Renal cortex interstitium (tissue), 11 donors: Measurements from ENCODE around the gene PLCD1. TPM values are rescaled to one million over a fixed set of nuclear protein-coding genes. Genes with fewer than 3 reads are reported as not detected.
"Not testable (repeated sequence)": the region's sequence is repeated elsewhere in the genome, so short reads cannot be mapped to it uniquely, and the experiment has no call there.

Experiments
- DNase-seq, 11 donors: peaks; one replicate each; pipeline ENCODE4 v3.0.0-alpha.2; 2013; ENCODE audit warnings: low read depth in 9 of 11, low spot score in 4 of 11; ENCODE audit errors: extremely low read depth in 1 of 11
- polyA plus RNA-seq, 3 donors: library from polyadenylated mRNA; unstranded; fragments of 120-200 nt; gene quantifications; one replicate each; pipeline ENCODE4 v1.2.1, GENCODE V29; 2013; ENCODE audit not compliant: insufficient read length in 3 of 3

PLCD1 gene
- polyA plus RNA-seq, 3 donors, result 21.6 to 23.2 (median 21.9) TPM

DNA sequence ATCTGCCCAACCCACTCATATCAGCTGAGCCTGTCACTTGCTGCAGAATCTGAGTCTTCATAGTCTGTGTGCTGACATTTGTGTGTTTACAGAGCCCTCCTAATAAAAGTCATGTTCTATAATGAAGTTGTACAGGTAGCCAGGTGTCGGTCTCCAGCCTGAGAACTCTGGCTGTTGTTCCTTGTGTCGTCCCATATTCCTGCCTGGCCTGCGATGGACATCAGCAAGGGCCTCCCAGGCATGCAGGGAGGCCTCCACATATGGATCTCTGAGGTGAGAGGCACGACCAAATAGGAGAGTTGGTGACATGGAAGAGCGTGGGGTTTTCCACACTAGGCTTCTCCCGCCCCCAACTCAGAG, 36.0 kb downstream of the PLCD1 start:
- no peak for DNase-seq

DNA sequence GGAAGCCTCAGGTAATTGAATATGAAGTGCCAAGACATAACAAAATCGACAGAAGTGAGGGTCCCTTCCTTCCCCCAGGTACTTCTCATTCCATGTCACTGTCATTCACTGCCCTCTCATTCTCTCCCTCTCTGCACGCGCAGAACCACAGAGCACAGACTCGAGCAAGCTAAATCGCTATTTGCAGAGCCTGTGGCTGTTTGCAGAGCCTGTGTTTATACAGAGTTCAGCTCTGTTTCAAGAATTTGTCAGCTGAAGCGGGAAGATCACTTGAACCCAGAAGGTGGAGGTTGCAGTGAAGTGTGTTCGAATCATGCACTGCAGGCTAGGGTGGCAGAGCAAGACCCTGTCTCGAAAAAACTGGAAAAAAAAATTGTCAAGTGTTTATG, 36.4 kb downstream of the PLCD1 start:
- DNase-seq, result no peak

DNA sequence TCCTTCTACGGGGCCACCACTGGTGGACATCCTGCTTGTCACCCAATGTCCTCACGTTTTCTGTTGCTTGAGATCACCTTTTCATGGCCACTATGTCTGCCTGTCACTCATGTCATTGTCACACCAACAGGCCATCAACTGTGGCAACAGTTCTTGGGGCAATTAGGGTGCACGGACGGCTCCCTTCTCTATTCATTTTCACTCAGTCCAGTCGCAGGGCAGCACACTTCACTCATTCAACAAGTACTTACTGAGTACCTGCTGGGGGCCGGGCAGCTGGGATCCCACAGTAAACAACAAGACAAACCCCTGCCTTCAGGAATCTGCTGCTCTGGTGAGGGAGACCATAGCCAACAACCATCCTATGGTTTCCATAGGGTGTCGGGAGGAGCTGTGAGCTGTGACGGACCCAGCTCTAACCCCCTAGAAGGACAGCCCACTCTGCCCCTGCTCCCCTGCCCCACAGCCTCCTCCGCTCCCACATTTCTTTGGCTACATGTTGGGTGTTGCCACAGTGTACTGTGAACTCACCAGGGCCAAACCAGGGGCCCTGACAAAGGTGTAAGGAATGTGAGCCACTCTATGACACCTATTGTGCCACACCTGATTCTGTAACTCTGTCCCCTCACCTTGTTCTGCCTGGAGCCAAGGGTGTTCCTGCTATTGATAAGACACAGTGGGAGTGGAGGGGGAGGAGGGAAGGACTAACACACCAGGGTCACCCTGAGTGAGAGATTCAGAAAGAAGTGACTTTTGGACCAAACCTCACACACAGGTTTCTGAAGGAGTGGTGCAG, 37.0 kb downstream of the PLCD1 start:
- DNase-seq, result no peak

DNA sequence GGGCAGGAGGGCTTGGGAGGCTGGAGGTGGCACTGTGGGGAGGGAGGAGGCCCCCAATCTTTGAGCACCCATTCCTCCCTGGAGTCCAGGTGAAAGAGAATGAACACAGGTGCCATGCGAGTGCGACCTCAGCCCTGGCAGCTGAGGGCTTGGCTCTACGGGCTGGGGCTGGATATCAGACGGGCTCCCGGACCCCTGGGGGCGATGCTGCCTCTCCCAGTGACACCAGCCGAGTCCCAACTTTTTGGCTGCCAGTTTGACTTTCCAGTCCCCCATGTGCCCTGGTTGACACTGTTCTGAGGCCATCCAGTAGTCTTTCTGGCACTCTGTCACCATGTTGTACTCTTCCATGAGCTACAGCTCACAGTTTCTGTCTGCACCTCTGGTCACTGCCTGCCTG, 37.6 kb downstream of the PLCD1 start:
- no peak for DNase-seq

DNA sequence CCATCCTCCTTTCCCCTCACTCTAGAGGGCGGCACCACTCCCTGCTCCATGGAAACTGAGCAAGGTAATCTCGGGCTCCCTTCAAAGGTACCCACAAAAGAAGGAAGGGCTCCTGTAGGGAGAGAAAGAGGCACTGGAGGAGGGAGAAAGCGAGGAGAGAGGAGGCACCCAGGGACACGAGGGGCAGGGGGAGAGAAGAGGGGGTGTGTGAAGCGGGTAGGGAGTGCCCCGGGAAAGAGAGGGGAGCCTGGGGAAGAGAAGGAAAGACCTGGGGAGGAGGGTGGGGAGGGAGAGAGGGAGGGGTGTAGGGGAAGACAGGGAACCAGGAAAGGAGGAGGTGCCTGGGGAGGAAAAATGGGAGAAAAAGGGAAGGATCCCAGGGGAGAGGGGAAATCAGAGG, 38.3 kb downstream of the PLCD1 start:
- no peak for DNase-seq

DNA sequence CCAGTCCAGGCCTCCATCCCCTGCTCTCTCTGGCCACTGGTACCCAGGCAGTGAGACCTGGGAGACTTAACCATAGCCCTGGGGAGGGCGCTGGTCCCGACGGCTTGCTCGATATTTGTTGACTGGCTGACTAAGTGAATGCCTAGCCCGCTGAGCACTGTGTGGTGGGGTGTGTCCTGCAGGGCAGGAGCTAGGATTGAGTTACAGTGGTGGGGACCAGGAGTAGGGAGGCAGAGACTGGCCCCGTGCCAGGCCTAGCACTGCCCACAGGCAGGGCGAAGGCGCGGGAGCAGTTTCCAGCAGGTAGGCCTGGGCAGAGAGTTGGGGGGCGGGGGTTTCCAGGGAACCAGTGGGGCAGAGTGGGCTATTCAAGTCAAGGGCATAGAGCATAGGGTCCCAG, 38.9 kb downstream of the PLCD1 start, which contains the start of gene VILL:
Gene VILL (plus strand): TSS at position 260 of the 400 bp plus-strand sequence. CDS start 2,887 bp downstream, outside the sequence.
- peak in 4 of 11 donors; percentile 29 to 42 (median 37) for DNase-seq

DNA sequence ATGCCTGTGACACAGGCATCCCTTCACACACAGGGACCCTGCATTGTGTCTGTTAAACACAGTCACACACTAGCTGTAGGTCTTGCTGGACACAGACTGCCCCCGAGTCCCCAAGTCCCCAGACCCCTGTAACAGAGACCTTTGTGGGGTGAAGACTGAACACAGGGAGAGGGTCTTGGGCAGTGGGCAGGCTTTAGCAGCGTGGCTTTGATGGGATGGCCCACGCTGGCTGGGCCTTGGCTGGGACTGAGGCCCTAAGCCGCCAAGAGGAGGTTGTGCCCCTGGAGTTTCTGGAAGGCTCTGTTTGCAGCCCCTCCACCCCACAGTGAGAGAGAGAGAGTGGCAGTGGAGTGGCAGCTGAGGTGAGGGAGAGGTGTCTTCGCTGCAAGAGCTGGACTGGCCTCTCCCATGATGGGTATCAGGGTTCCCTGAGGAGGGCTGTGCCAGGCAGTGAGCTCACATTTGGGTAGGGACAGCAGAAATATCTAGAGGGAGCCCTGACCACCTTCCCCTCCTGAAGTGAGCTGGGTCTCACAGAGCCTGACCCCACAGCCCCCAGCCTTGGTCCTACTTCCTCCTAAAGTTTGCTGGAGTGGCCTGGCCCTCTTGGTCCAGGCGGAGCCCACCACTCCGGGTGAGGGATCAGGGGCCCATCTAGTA, 39.5 kb downstream of the PLCD1 start:
- no peak for DNase-seq

DNA sequence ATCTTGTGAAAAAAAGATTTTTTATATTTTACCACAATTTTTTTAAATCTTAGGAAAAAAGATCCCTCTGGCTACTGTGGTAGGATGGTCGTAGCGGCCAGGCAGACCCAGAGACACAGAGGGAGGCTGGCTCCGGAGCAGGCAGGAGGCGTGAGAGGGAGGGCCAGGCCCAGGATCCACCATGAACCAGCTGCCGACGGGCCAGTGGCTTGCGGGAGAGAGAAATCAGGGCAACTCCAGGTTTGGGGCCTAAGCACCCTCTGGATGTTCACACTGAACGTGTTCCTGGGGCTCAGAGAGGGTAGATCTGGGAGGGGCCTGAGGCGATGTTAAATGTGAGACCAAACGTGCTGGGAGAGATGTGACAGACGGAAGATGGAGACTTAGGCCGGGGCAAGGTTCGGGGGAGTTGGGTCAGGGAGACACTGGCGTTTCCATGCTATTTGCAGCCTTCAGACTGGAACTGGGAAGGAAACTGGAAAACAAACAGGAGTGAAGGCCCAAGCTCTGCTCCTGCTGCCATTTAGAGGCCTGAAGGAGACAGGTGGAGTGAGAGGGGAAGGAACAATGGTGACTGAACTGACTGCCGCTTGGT, 40.4 kb downstream of the PLCD1 start:
- no peak for DNase-seq

DNA sequence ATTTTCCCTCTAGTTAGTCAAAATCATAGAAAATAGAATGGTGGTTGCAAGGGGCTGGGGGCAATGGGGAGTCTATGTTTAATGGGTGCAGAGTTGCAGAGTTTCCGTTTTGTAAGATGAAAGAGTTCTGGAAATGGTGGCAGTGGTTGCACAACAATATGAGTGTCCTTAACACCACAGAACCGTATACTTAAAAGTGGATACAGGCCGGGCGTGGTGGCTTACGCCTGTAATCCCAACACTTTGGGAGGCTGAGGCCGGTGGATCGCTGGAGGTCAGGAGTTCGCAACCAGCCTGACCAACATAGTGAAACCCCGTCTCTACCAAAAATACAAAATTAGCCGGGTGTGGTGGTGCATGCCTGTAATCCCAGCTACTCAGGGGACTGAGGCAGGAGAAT, 41.1 kb downstream of the PLCD1 start:
- not testable (repeated sequence) for DNase-seq

DNA sequence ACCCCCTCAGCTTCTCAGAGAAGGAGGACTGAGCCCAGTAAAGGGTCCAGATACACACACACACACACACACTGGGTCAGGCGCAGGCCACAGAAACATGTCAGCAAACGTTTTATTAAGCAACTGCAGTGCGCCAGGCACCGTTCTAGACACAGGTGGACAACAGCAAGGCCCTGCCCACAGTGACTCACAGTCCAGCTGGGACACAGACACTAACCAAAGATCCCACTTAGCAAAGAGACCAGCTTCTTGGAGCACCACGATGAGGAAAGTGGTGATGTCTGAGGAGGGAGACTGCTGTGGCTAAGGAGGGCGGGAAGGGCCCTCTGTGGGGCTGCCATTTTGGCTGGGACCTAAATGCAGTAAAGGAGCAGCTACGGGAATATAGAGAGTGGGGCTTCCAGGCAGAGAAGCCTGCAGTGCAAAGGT, 41.7 kb downstream of the PLCD1 start:
- no peak for DNase-seq

DNA sequence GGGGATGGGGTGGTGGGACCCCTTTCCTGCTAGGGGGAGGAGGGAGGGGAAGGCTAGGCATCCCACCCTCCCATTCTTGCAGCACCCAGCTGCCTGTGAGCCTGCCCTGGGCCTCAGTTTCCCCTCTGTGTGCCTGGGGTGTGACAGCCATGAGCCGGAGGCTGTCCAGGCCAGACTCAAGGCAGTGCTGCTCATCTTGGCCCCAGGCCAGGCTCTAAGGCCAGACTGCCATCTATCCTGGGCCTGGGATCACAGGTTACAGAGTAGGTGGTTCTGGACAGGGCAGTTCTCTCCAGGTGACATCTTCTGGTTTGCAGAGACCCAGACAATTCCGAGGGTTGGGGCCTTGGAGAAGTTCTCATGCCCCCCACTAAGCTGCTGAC, 42.1 kb downstream of the PLCD1 start:
- DNase-seq, result no peak

DNA sequence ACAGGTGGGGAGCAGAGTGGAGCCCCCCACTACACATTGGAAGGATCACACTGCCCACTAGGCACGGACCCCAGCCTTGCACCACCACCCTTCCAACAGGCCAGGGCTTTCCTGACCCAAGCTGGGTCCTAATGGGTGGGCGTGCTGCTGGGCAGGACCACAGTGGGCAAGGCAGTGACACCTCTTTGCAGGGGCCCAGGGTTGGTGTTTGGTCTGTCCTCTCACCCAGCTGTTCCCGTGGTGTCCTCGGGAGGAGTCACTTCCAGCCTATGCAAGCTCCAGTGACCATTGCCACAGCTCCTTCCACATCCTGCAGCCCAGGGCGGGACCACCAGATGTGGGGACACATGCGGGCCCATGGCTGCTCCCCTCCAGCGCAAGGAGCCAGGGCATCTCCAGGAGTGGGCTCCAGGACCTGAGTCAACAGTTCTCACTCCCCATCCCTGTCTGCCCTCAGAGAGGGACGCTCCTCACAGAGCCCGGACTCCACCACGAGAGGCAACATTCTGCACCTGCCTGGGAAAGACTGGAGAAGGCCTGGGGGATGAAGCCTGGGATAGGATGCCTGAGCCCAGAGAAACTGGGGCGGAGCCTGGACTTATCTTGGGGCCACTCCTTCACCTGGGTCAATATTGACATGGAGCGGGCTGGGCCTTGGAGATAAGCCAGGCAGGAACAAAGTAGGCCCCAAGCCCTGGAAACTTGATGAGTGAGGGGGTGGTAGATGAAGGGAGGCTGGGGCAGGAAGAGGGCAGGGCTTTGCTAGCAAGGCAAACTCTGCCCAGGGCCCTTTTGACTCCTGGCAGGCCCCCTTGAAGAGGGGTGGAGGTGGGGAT, 42.7 kb downstream of the PLCD1 start:
- no peak for DNase-seq

DNA sequence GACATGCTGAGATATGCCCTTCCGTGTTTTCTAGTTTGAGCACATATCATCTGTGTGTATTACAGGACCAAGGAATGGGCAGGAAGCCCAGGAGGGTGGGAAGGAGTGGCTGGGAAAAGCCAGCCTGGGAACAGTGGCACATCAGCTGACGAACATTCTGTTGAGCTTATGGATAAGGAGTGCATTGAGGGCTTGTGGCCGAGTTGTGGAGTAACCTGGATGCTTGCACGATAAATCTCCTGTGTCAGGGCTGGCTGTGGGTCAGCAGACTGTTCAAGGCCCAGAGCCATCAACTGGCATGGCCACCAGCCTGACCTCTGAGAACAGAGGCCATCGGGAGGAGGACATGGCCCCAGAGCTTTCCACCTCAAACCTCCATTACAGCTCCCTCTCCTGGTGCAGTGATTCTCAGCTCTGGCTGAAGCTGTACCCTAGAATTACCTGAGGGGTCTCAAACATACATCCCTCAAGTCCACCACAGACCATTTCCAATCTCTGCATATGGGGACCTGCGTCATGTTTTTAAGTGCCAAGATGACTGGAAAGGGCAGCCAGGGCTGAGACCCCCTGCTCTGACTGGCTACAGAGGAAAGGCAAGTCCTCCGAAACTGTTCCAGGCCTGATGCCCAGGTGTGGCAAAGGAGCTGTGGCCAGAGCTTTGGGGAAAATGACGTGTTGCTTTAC, 43.7 kb downstream of the PLCD1 start:
- DNase-seq, result no peak

DNA sequence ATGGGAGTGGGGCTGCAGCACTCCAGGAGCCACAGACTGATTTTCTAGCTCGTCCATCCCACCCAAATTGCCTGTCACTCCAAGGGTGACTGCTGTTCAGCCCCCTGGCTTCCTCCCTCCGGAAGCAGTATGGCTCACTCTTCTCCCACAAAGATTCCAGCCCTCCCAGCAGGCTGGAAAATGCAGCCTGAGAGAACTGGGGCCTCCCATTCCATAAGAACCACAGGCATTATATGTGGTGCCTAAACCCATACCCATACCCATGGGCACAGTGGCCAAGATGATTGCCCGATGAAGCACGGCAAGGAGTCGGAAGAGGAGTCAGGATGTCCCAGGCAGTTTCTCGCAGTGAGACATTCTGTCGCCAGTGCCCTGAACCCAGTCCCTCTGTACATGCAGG, 44.8 kb downstream of the PLCD1 start:
- no peak for DNase-seq

DNA sequence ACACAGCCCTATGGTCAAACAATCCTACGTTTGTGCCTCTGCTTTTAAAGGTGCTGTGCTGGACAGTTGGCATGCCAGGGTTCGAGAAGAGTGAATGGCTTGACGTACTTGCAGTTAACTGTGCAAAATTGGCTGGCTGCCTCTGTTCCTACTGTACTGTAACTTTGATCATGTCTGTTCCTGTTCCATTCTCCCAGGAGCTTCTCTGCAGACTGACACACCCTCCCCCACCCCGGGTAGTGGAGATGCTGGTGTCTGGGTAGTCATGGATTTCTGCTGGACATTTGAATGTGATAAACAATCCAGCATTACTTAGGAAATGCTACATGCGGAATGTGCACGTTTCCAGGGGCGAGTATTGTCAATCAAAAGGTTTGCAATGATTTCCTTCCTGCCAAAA, 45.4 kb downstream of the PLCD1 start:
- DNase-seq, result no peak

DNA sequence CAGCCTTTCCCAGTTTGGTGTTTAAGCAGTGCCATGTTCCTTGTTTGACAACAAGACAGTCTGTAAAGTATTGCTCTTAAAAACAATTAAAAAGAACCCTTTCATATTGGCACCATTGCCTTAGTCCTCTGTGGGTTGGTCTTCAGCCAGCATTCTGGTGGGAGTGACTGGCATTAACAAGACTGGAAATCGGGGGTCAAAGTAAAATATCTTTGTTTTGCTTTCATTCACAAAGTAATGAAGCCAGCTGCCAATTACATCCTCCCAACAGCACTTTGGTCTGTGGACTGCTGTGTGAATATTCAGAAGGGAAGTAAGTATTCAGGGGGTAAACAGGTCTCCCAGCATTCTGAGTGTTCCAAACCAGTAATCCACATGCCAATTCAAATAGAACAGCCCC, 47.1 kb downstream of the PLCD1 start:
- no peak for DNase-seq

DNA sequence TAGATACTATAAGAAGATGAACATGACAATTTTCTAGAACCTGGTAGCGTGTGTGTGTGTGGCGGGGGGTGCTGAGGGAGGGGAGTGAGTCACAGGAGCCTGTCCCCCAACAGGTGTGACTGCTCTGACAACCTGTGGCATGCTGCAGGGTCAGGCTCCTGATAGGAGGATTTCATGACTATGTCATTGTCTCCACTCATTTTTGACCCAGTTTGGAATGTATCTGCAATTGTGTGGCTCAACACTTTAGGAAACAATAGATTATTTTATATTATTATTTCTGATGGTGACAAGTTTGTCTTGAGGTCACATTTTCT, 48.1 kb downstream of the PLCD1 start:
- no peak for DNase-seq

DNA sequence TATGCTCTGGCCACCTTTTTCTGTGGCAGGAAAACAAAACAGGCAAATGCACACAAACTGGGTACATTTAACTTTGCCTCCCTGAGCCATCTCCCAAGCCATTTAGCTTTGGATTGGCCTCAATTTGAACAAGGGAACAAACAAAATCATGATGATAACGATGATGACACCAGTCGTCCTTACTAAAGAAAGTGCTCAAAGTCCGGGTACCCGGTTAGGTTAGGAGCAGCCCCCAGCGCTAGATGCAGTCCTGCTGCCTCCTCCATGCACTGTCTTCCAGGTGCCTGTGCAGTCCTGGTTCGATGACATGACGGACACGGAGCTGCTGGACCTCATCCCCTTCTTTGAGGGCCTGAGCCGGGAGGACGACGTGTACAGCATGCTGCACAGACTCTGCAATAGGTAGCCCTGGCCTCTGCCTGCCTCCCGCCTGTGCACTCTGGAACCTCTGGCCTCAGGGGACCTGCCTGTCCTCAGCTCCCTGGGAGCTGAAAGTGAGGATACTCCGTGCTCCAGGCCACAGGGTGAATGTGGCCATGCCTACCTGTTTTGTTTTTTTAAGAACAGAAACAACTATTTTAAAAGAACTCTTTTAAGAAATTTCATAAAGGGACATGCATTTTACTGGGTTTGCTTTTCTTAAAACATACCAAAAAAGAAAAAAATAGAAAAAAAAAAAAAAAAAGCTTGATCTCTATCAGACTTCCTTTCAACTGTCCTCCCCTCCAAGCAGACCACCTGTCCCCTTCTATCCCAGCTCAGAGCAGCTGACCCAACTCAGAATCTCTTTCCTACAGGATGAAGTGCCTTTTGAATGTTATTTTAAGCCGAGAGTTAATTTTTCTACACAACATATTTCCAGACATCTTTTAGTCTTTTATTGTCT, 48.7 kb downstream of the PLCD1 start:
- DNase-seq, result no peak
